Pancreas (tissue), 10 donors: ENCODE measurements around the gene TNFRSF11A. TPM values are rescaled to one million over a fixed set of nuclear protein-coding genes. Genes with fewer than 3 reads are reported as not detected.
A peak's percentile ranks its signal among the peaks of the same experiment; 100 is the strongest.

Experiments
- ATAC-seq, 4 donors: fragments of 200-7000 bp; cut with Tn5 transposase; one replicate each; pipeline versions ENCODE4 v1.8.0 to v1.9.1; 2020; ENCODE audit warnings: mild to moderate bottlenecking in 4 of 4, moderate library complexity in 4 of 4
- DNase-seq, 6 donors: peaks; one replicate each; pipeline ENCODE4 v3.0.0-alpha.2; 2020
- FAIRE-seq: peaks from 2 replicates; lab custom pipeline; 2012; peaks lifted over from hg19 to GRCh38; lab: Jason Lieb, UNC
- H3K27ac ChIP-seq, 4 donors: fragments of 200-600 bp; sonication (generic); 1 replicate in 3 of 4; 2 replicates in 1 of 4; pipeline versions ENCODE4 v1.5.0 to v1.8.0; 2020
- H3K27me3 ChIP-seq, 4 donors: fragments of 200-600 bp; one replicate each; pipeline ENCODE4 v1.8.0; 2021
- H3K36me3 ChIP-seq, 3 donors: fragments of 200-600 bp; sonication (generic) in 1 of 3; one replicate each; pipeline versions ENCODE4 v1.5.0 to v1.8.0; 2020 to 2021
- H3K4me1 ChIP-seq, 3 donors: fragments of 200-600 bp; one replicate each; pipeline ENCODE4 v1.8.0; 2021
- H3K4me3 ChIP-seq, 4 donors: fragments of 200-600 bp; sonication (generic) in 2 of 4; one replicate each; pipeline versions ENCODE4 v1.5.0 to v1.8.0; 2020 to 2021
- H3K9me3 ChIP-seq, 4 donors: fragments of 200-600 bp; one replicate each; pipeline ENCODE4 v1.8.0; 2021
- WGBS, 2 donors: extraction: QIAGEN DNeasy Blood & Tissue Kit; methylation state at CpG; one replicate each; pipeline ENCODE4 v1.1.7; 2013; 5-methylcytosine and 5-hydroxymethylcytosine counted together
- intact Hi-C, 3 donors: fragments of 100-400 bp; cut with DNase I; formaldehyde crosslinking; loops; one replicate each; pipeline versions ENCODE4 v1.11.1 to v1.14.2; 2022
- polyA plus RNA-seq, 2 donors: library from polyadenylated mRNA; stranded (reverse); fragments of 200-250 nt; gene quantifications; one replicate each; pipeline ENCODE4 v1.2.3, GENCODE V29; 2013
- total RNA-seq, 6 donors: library from RNA; stranded (reverse); fragmentation: NEBNext Ultra II Directional in 4 of 6; extraction: Animal tissue kit (Norgen Biotek cat#: 25700) in 4 of 6; gene quantifications; one replicate each; pipeline versions ENCODE4 v1.2.1 to v1.2.4, GENCODE V29; 2021 to 2023
- TF ChIP-seq, protein P1 (sequence below), 4 donors: fragments of 200-600 bp; sonication (generic) in 3 of 4; IDR thresholded peaks; one replicate each; pipeline versions ENCODE4 v1.5.0 to v1.8.0; 2021; ENCODE audit warnings: antibody characterized with exemption in 4 of 4
- donor health status: healthy with polysubstance abuse.
- donor health status: DM: no; HTN: no; CAD: no; lungs with moderate emphysema.
- donor health status: DM: no; HTN: no; CAD: no.
- donor health status: control.
- donor health status: control.
- donor health status: Bipolar disorder and iron deficiency.
- donor health status: DM: yes; HTN: yes; CAD: no.
- donor health status: DM: no; HTN: no; CAD: no.
- donor health status: DM: no; HTN: no; CAD: no.
- donor health status: DM: yes; HTN: yes; CAD: no.

The TNFRSF11A gene
- total and polyA plus RNA-seq, 8 donors, result 0.80 to 6.2 (median 2.8) TPM

GRCh38 chr18:62343316-62343715 lies 18.2 kb downstream of the TNFRSF11A start:
- TF ChIP-seq, protein P1, sequence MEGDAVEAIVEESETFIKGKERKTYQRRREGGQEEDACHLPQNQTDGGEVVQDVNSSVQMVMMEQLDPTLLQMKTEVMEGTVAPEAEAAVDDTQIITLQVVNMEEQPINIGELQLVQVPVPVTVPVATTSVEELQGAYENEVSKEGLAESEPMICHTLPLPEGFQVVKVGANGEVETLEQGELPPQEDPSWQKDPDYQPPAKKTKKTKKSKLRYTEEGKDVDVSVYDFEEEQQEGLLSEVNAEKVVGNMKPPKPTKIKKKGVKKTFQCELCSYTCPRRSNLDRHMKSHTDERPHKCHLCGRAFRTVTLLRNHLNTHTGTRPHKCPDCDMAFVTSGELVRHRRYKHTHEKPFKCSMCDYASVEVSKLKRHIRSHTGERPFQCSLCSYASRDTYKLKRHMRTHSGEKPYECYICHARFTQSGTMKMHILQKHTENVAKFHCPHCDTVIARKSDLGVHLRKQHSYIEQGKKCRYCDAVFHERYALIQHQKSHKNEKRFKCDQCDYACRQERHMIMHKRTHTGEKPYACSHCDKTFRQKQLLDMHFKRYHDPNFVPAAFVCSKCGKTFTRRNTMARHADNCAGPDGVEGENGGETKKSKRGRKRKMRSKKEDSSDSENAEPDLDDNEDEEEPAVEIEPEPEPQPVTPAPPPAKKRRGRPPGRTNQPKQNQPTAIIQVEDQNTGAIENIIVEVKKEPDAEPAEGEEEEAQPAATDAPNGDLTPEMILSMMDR (IDR thresholded peaks at IDR 0.05), result no peak
- ATAC-seq (no peak), DNase-seq (no peak), FAIRE-seq (no peak)
- Histone ChIP-seq H3K9me3 (no peaks in the 10 kb centered on the region), H3K27ac (no peak overlapping the region), H3K36me3 (no peaks in the 10 kb centered on the region), H3K4me3 (no peak overlapping the region), H3K4me1 (no peaks in the 10 kb centered on the region), H3K27me3 (no peaks in the 10 kb centered on the region)
- WGBS, 2 donors, result 87 to 91% methylated on average over 8 of the region's 8 CpGs
- intact Hi-C loops, result no loop called here

GRCh38 chr18:62345909-62346308 lies 20.8 kb downstream of the TNFRSF11A start:
- WGBS, 2 donors, result 82 to 86% methylated on average over 2 of the region's 2 CpGs
- Histone ChIP-seq H3K4me3 (no peak overlapping the region), H3K36me3 (no peaks in the 10 kb centered on the region), H3K27ac (no peak overlapping the region), H3K9me3 (no peaks in the 10 kb centered on the region), H3K4me1 (no peaks in the 10 kb centered on the region), H3K27me3 (no peaks in the 10 kb centered on the region)
- TF ChIP-seq, protein P1 (IDR thresholded peaks at IDR 0.05), result no peak
- ATAC-seq (no peak), FAIRE-seq (no peak), DNase-seq (no peak)
- intact Hi-C loops, result no loop called here

DNA sequence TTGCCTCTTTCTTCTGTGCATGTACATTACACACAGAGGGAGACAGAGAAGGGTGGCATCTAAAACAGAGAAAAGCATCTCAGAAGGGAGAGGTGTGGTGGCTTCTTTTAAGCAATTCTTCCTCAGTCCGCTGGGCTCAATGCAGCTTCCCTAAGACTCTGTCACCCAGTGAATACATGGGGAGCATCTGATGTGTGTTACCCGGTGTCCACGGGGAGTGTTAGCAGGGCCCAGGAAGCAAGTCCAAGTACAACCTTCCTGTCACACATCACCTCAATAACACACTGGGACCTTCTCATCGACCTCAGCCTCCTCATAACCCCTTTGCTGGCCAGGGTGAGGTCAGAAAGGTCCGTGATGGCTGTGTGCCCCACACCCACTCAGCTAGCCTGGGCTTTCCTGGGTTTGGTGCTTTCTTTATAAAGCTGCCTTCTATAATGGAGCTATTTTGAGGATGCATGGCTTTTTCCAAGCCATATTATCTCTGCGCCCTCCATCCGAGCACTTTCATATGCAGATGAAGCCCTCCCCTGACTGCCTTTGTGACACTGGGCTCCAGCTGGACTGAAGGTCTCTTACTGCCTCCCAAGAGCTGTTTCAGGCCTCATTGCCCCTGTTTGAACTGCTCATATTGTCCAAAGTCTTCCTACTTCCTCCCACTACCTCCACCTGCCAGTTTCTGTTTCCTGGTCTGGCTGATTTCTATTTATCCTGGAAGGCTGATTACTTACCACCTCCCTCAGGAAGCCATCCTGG lies 21.4 kb downstream of the TNFRSF11A start:
- Histone ChIP-seq H3K4me1 (no peaks in the 10 kb centered on the region), H3K4me3 (no peak overlapping the region), H3K9me3 (no peaks in the 10 kb centered on the region), H3K36me3 (no peaks in the 10 kb centered on the region), H3K27ac (no peak overlapping the region), H3K27me3 (no peaks in the 10 kb centered on the region)
- peak in 2 of 4 donors; percentile 9 to 22 for ATAC-seq
- 74 to 77% methylated on average over 7 of the region's 7 CpGs for WGBS, 2 donors
- intact Hi-C loops, result no loop called here
- TF ChIP-seq, protein P1 (IDR thresholded peaks at IDR 0.05), result no peak
- FAIRE-seq, result no peak
- DNase-seq, result no peak

GRCh38 chr18:62347089-62347506 lies 22.0 kb downstream of the TNFRSF11A start:
- intact Hi-C loops, result no loop called here
- Histone ChIP-seq H3K9me3 (no peaks in the 10 kb centered on the region), H3K27me3 (no peaks in the 10 kb centered on the region), H3K27ac (no peak overlapping the region), H3K36me3 (no peaks in the 10 kb centered on the region), H3K4me3 (no peak overlapping the region), H3K4me1 (no peaks in the 10 kb centered on the region)
- DNase-seq (no peak), ATAC-seq (no peak), FAIRE-seq (no peak)
- TF ChIP-seq, protein P1 (IDR thresholded peaks at IDR 0.05), result no peak
- WGBS, 2 donors, result 66 to 70% methylated on average over 6 of the region's 6 CpGs

- H3K27ac ChIP-seq, result no peak overlapping the region
- ATAC-seq (no peak), DNase-seq (no peak), FAIRE-seq (no peak)
- 68 to 84% methylated on average over 4 of the region's 4 CpGs for WGBS, 2 donors
- no peaks in the 10 kb centered on the region for H3K36me3 ChIP-seq
- H3K4me3 ChIP-seq, result no peak overlapping the region
- TF ChIP-seq, protein P1 (IDR thresholded peaks at IDR 0.05), result no peak
- no peaks in the 10 kb centered on the region for H3K27me3 ChIP-seq
- intact Hi-C loops, result no loop called here
- no peaks in the 10 kb centered on the region for H3K9me3 ChIP-seq
- H3K4me1 ChIP-seq, result no peaks in the 10 kb centered on the region
These were observed 23.4 kb downstream of the TNFRSF11A start for GRCh38 chr18:62348474-62348873.
